Measurements from ENCODE around the gene GALNT11. TPM values are rescaled to one million over a fixed set of nuclear protein-coding genes. Genes with fewer than 3 reads are reported as not detected.
"Not testable (repeated sequence)": the region's sequence is repeated elsewhere in the genome, so short reads cannot be mapped to it uniquely, and the experiment has no call there.

Gene GALNT11
- polyA plus RNA-seq, 2 of the 4 experiments (the other 2 are of a cell fraction), result 27.4 to 44.3 TPM

- ATAC-seq (no peak), FAIRE-seq (no peak), DNase-seq (ENCODE audit: low read depth in 1 of 2, low spot score in 1 of 2) (no peak)
- no peak for TF ChIP-seq FOSL2 (IDR thresholded peaks at IDR 0.05)
- no peak for TF ChIP-seq FOSL2 (CRISPR knock-in tag; IDR thresholded peaks at IDR 0.05)
- TF ChIP-seq GATA3 (IDR thresholded peaks at IDR 0.05; ENCODE audit: borderline replicate concordance), result no peak
- no peak for TF ChIP-seq RNF2 (IDR thresholded peaks at IDR 0.05; ENCODE audit: borderline replicate concordance, low read depth)
- no peak for TF ChIP-seq MYC (IDR thresholded peaks at IDR 0.05; ENCODE audit: borderline replicate concordance, low read length)
- no peak for TF ChIP-seq BCL3 (IDR thresholded peaks at IDR 0.05)
- TF ChIP-seq HEYL (CRISPR knock-in tag; IDR thresholded peaks at IDR 0.05), result no peak
- TF ChIP-seq HES2 (IDR thresholded peaks at IDR 0.05), result no peak
- no peak for TF ChIP-seq EHF (CRISPR knock-in tag; IDR thresholded peaks at IDR 0.05)
- TF ChIP-seq TFCP2L1 (CRISPR knock-in tag; IDR thresholded peaks at IDR 0.05), result no peak
- TF ChIP-seq ZSCAN20 (CRISPR knock-in tag; IDR thresholded peaks at IDR 0.05), result no peak
- TF ChIP-seq ELK1 (IDR thresholded peaks at IDR 0.05; ENCODE audit: low read depth, low read length), result no peak
- TF ChIP-seq PBX3 (IDR thresholded peaks at IDR 0.05), result no peak
- no peak for TF ChIP-seq CHD2 (IDR thresholded peaks at IDR 0.05; ENCODE audit: low read length, partially characterized antibody)
- no peak for TF ChIP-seq ZC3H11A (IDR thresholded peaks at IDR 0.05)
- no peak for TF ChIP-seq FOXS1 (CRISPR knock-in tag; IDR thresholded peaks at IDR 0.05)
- no peak for TF ChIP-seq HMGXB4 (CRISPR knock-in tag; IDR thresholded peaks at IDR 0.05; ENCODE audit: borderline replicate concordance)
- no peak for TF ChIP-seq HDAC2 (IDR thresholded peaks at IDR 0.05)
- no peak for TF ChIP-seq CEBPB (IDR thresholded peaks at IDR 0.05)
- 100% methylated on average over 2 of the region's 2 CpGs for WGBS (ENCODE audit: missing lambda C conversion rate)
- POLR2A ChIA-PET, result no interaction called here
- Histone ChIP-seq H3K9me3 (no peaks in the 10 kb centered on the region), H3K4me2 (no peak overlapping the region), H3K4me3 (no peak overlapping the region), H3K27ac (0 out of 6 replicates have a peak overlapping the region, but pooled peaks of 1 of the 2 experiments have one; percentile 2), H3K4me1 (peaks cover 34% of the 10 kb centered on the region; the same call in 2 of the 3 replicates)
- CTCF ChIA-PET, result interaction anchor here (0.7 kb wide), 1 partner anchor 21 kb away, joined by 7 read pairs; no protein-coding TSS in a partner anchor
Measured at GRCh38 chr7:152074673-152075072, 49.2 kb downstream of the GALNT11 start.

- not testable (repeated sequence) for H3K27ac ChIP-seq; ATAC-seq; H3K9me3 ChIP-seq; H3K4me3 ChIP-seq; H3K4me2 ChIP-seq; FAIRE-seq; DNase-seq (ENCODE audit: low read depth in 1 of 2, low spot score in 1 of 2)
- WGBS (ENCODE audit: missing lambda C conversion rate), result 96% methylated on average over 12 of the region's 14 CpGs
- H3K4me1 ChIP-seq, result peaks cover 41% of the 10 kb centered on the region; the same call in 2 of the 3 replicates
- POLR2A ChIA-PET, result interaction anchor here (0.7 kb wide), 2 partner anchors 78 to 97 kb away, joined by 3 to 4 read pairs; no protein-coding TSS in a partner anchor
- CTCF ChIA-PET, result interaction anchor here (0.6 to 1.2 kb wide), 2 partner anchors 13 to 37 kb away, joined by 3 read pairs; no protein-coding TSS in a partner anchor
Measured at GRCh38 chr7:152075379-152075778, 49.9 kb downstream of the GALNT11 start.

Measured in A549 (cell line).